ENCODE measurements around the gene MARCO.

MARCO gene

GRCh38 chr2:118971245-118972122 is 29.5 kb downstream of the MARCO start:
- no peak for TF ChIP-seq CTCF (IDR thresholded peaks at IDR 0.05; ENCODE audit: insufficient read depth, low read depth, low read length, missing control alignments)
- no peak overlapping the region for H3K4me3 ChIP-seq (ENCODE audit: low read depth, low read length)

GRCh38 chr2:118973542-118973951 is 31.6 kb downstream of the MARCO start:
- DNase-seq (ENCODE audit: low read depth), result no peak
- no peak overlapping the region for H3K4me3 ChIP-seq (ENCODE audit: low read depth, low read length)
- TF ChIP-seq CTCF (IDR thresholded peaks at IDR 0.05; ENCODE audit: insufficient read depth, low read depth, low read length, missing control alignments), result no peak

More at GRCh38 chr2:118971245-118972122, 29.5 kb downstream of the MARCO start:
- no peak for DNase-seq (ENCODE audit: low read depth)

- no peak overlapping the region for H3K4me3 ChIP-seq (ENCODE audit: low read depth, low read length)
- TF ChIP-seq CTCF (IDR thresholded peaks at IDR 0.05; ENCODE audit: insufficient read depth, low read depth, low read length, missing control alignments), result no peak
Observed at GRCh38 chr2:118974103-118974993, 32.4 kb downstream of the MARCO start.

GRCh38 chr2:118975133-118975532 is 33.1 kb downstream of the MARCO start:
- no peak for DNase-seq (ENCODE audit: low read depth)
- TF ChIP-seq CTCF (IDR thresholded peaks at IDR 0.05; ENCODE audit: insufficient read depth, low read depth, low read length, missing control alignments), result no peak
- no peak overlapping the region for H3K4me3 ChIP-seq (ENCODE audit: low read depth, low read length)

More at GRCh38 chr2:118974103-118974993, 32.4 kb downstream of the MARCO start:
- no peak for DNase-seq (ENCODE audit: low read depth)

- DNase-seq (ENCODE audit: low read depth), result no peak
- TF ChIP-seq CTCF (IDR thresholded peaks at IDR 0.05; ENCODE audit: insufficient read depth, low read depth, low read length, missing control alignments), result no peak
- H3K4me3 ChIP-seq (ENCODE audit: low read depth, low read length), result no peak overlapping the region
Observed at GRCh38 chr2:118978064-118978463, 36.1 kb downstream of the MARCO start.

GRCh38 chr2:118979152-118979861 is 37.3 kb downstream of the MARCO start:
- no peak for DNase-seq (ENCODE audit: low read depth)
- H3K4me3 ChIP-seq (ENCODE audit: low read depth, low read length), result no peak overlapping the region
- no peak for TF ChIP-seq CTCF (IDR thresholded peaks at IDR 0.05; ENCODE audit: insufficient read depth, low read depth, low read length, missing control alignments)
